Glomerular endothelial cell (primary cell): ENCODE data around the gene PCBD2. TPM values are rescaled to one million over a fixed set of nuclear protein-coding genes. Genes with fewer than 3 reads are reported as not detected.
"Not testable (repeated sequence)": the region's sequence is repeated elsewhere in the genome, so short reads cannot be mapped to it uniquely, and the experiment has no call there.

ENCODE experiments used
- DNase-seq: peaks from one replicate; pipeline ENCODE4 v3.0.0-alpha.2; 2011; ENCODE audit warnings: low read depth, low spot score; ENCODE audit errors: extremely low read depth
- total RNA-seq: library from RNA; depleted of rRNA; stranded (reverse); fragments of >200 nt; gene quantifications from 2 replicates; pipeline ENCODE4 v1.2.3, GENCODE V29; 2015

PCBD2 gene
- total RNA-seq, 1 donor from 2014 or later: 6.5 TPM

GRCh38 chr5:134905246-134905996, 490 bp downstream of the PCBD2 start:
- peak; percentile 44 for DNase-seq

- no peak for DNase-seq
Measured at GRCh38 chr5:134906811-134907210, 1.9 kb downstream of the PCBD2 start.

- DNase-seq: not testable (repeated sequence)
Measured at GRCh38 chr5:134910752-134911151, 5.8 kb downstream of the PCBD2 start.

- no peak for DNase-seq
Measured at GRCh38 chr5:134911285-134912206, 6.6 kb downstream of the PCBD2 start.

GRCh38 chr5:134913254-134913653, 8.3 kb downstream of the PCBD2 start:
- DNase-seq: no peak

GRCh38 chr5:134913795-134914194, 8.9 kb downstream of the PCBD2 start:
- DNase-seq: no peak

- no peak for DNase-seq
Measured at GRCh38 chr5:134917070-134917815, 12.3 kb downstream of the PCBD2 start.

- DNase-seq: no peak
Measured at GRCh38 chr5:134918861-134919260, 13.9 kb downstream of the PCBD2 start.

- no peak for DNase-seq
Measured at GRCh38 chr5:134920848-134921575, 16.1 kb downstream of the PCBD2 start.

- no peak for DNase-seq
Measured at GRCh38 chr5:134932508-134932907, 27.6 kb downstream of the PCBD2 start.

GRCh38 chr5:134934202-134934601, 29.3 kb downstream of the PCBD2 start:
- DNase-seq: no peak

- DNase-seq: no peak
Measured at GRCh38 chr5:134935711-134936602, 31.0 kb downstream of the PCBD2 start.

GRCh38 chr5:134937526-134937925, 32.6 kb downstream of the PCBD2 start:
- no peak for DNase-seq

- DNase-seq: no peak
Measured at GRCh38 chr5:134938030-134938429, 33.1 kb downstream of the PCBD2 start.

GRCh38 chr5:134939500-134939899, 34.6 kb downstream of the PCBD2 start:
- no peak for DNase-seq

GRCh38 chr5:134943547-134943946, 38.6 kb downstream of the PCBD2 start:
- DNase-seq: no peak

- no peak for DNase-seq
Measured at GRCh38 chr5:134944630-134945029, 39.7 kb downstream of the PCBD2 start.

GRCh38 chr5:134945041-134945440, 40.1 kb downstream of the PCBD2 start:
- no peak for DNase-seq

- DNase-seq: no peak
Measured at GRCh38 chr5:134948911-134949310, 44.0 kb downstream of the PCBD2 start.
